Smooth muscle cell (in vitro differentiated cells): Measurements from ENCODE around the gene PKN2. TPM values are rescaled to one million over a fixed set of nuclear protein-coding genes. Genes with fewer than 3 reads are reported as not detected.
"Not testable (repeated sequence)": the region's sequence is repeated elsewhere in the genome, so short reads cannot be mapped to it uniquely, and the experiment has no call there.

Experiments
- DNase-seq: peaks from one replicate; lab custom pipeline; 2025; ENCODE audit not compliant: unreplicated experiment; lab: John Stamatoyannopoulos, UW
- H2AFZ ChIP-seq: fragments of 200-600 bp; sonication (generic); 2 replicates; pipeline ENCODE4 v1.6.0; 2016; ENCODE audit warnings: antibody characterized with exemption, low read depth, mild to moderate bottlenecking
- H3F3A ChIP-seq: fragments of 200-600 bp; sonication (generic); 2 replicates; pipeline ENCODE4 v1.6.0; 2017; ENCODE audit warnings: antibody characterized with exemption, low read depth
- H3K27ac ChIP-seq: fragments of 200-600 bp; sonication (generic); 2 replicates; pipeline ENCODE4 v1.5.1; 2016; ENCODE audit warnings: low read depth, mild to moderate bottlenecking
- H3K27me3 ChIP-seq: fragments of 200-600 bp; sonication (generic); 2 replicates; pipeline ENCODE4 v1.6.1; 2016; ENCODE audit warnings: low read depth, mild to moderate bottlenecking
- H3K36me3 ChIP-seq: fragments of 200-600 bp; sonication (generic); 2 replicates; pipeline ENCODE4 v1.5.1; 2016; ENCODE audit warnings: low read depth
- H3K4me1 ChIP-seq: fragments of 200-600 bp; sonication (generic); 2 replicates; pipeline ENCODE4 v1.5.1; 2016; ENCODE audit warnings: low read depth
- H3K4me2 ChIP-seq: fragments of 200-600 bp; sonication (generic); 2 replicates; pipeline ENCODE4 v1.6.0; 2016; ENCODE audit warnings: mild to moderate bottlenecking
- H3K4me3 ChIP-seq: fragments of 200-600 bp; sonication (generic); 2 replicates; pipeline ENCODE4 v1.5.1; 2016; ENCODE audit warnings: mild to moderate bottlenecking
- H3K79me2 ChIP-seq: fragments of 200-600 bp; sonication (generic); 2 replicates; pipeline ENCODE4 v1.6.0; 2016; ENCODE audit warnings: low read depth, mild to moderate bottlenecking
- H3K9ac ChIP-seq: fragments of 200-600 bp; sonication (generic); 2 replicates; pipeline ENCODE4 v1.6.0; 2016; ENCODE audit warnings: low read depth
- H3K9me3 ChIP-seq: fragments of 200-600 bp; sonication (generic); replicated peaks from 2 replicates; pipeline ENCODE4 v1.5.1; 2016; ENCODE audit warnings: low read depth
- H4K20me1 ChIP-seq: fragments of 200-600 bp; sonication (generic); 2 replicates; pipeline ENCODE4 v1.6.0; 2016; ENCODE audit warnings: low read depth
- CTCF ChIP-seq: fragments of 200-600 bp; sonication (generic); IDR thresholded peaks from 2 replicates; pipeline ENCODE4 v1.5.1; 2017; ENCODE audit warnings: borderline replicate concordance, mild to moderate bottlenecking, antibody characterized with exemption; ENCODE audit not compliant: insufficient read depth, poor library complexity, severe bottlenecking
- WGBS: methylation state at CpG from one replicate; pipeline ENCODE4 v1.1.7; 2016; ENCODE audit warnings: low lambda C conversion rate; 5-methylcytosine and 5-hydroxymethylcytosine counted together
- polyA plus RNA-seq: library from polyadenylated mRNA; unstranded; fragments of >200 nt; fragmentation: Nextera tagmentation; extraction: Ambion mirVana; gene quantifications from 2 replicates; pipeline ENCODE4 v1.2.1, GENCODE V29; 2016
- total RNA-seq: library from RNA; depleted of rRNA; stranded (reverse); fragments of >200 nt; gene quantifications from 2 replicates; pipeline ENCODE4 v1.2.3, GENCODE V29; 2014

PKN2 gene
- total and polyA plus RNA-seq, 2 experiments from 2014 or later, result 16.3 to 41.2 TPM

- no peaks in the 10 kb centered on the region for H3K4me1 ChIP-seq
- H3K4me2 ChIP-seq, result no peak overlapping the region
- no peak for TF ChIP-seq CTCF
- no peak overlapping the region for H3K9ac ChIP-seq
- DNase-seq, result no peak
- no peak overlapping the region for H3K27ac ChIP-seq
- H4K20me1 ChIP-seq, result no peaks in the 10 kb centered on the region
- H3K4me3 ChIP-seq, result no peak overlapping the region
- H3K36me3 ChIP-seq, result peaks cover 8% of the 10 kb centered on the region
- H3K79me2 ChIP-seq, result peaks cover 4% of the 10 kb centered on the region
- no peaks in the 10 kb centered on the region for H3K9me3 ChIP-seq
- no peaks in the 10 kb centered on the region for H3K27me3 ChIP-seq
- no peaks in the 10 kb centered on the region for H3F3A ChIP-seq
- no peak overlapping the region for H2AFZ ChIP-seq
Measured at GRCh38 chr1:88812366-88812765, 128.3 kb downstream of the PKN2 start.

GRCh38 chr1:88813471-88813870 is 129.4 kb downstream of the PKN2 start:
- H3K4me2 ChIP-seq, result no peak overlapping the region
- no peak for TF ChIP-seq CTCF
- no peak overlapping the region for H2AFZ ChIP-seq
- H4K20me1 ChIP-seq, result no peaks in the 10 kb centered on the region
- no peaks in the 10 kb centered on the region for H3K4me1 ChIP-seq
- H3F3A ChIP-seq, result no peaks in the 10 kb centered on the region
- no peaks in the 10 kb centered on the region for H3K27me3 ChIP-seq
- H3K27ac ChIP-seq, result no peak overlapping the region
- H3K9me3 ChIP-seq, result no peaks in the 10 kb centered on the region
- no peak overlapping the region for H3K4me3 ChIP-seq
- WGBS, result 97% methylated on average over 1 of the region's 1 CpG
- no peaks in the 10 kb centered on the region for H3K79me2 ChIP-seq
- peaks cover 8% of the 10 kb centered on the region for H3K36me3 ChIP-seq
- DNase-seq, result no peak
- H3K9ac ChIP-seq, result no peak overlapping the region

- WGBS, result over 99% methylated on average over 3 of the region's 3 CpGs
- not testable (repeated sequence) for H3K4me2 ChIP-seq, H3F3A ChIP-seq, H3K27ac ChIP-seq, H3K4me3 ChIP-seq, H3K9ac ChIP-seq, H3K9me3 ChIP-seq, H3K27me3 ChIP-seq, H2AFZ ChIP-seq, H3K4me1 ChIP-seq, H3K79me2 ChIP-seq, DNase-seq, H4K20me1 ChIP-seq
- peaks cover 14% of the 10 kb centered on the region for H3K36me3 ChIP-seq
Measured at GRCh38 chr1:88819642-88820041, 135.6 kb downstream of the PKN2 start.

- no peak for DNase-seq
- H2AFZ ChIP-seq, result no peak overlapping the region
- H3K9me3 ChIP-seq, result no peaks in the 10 kb centered on the region
- 94% methylated on average over 2 of the region's 2 CpGs for WGBS
- H4K20me1 ChIP-seq, result no peaks in the 10 kb centered on the region
- H3K79me2 ChIP-seq, result no peaks in the 10 kb centered on the region
- H3F3A ChIP-seq, result peaks cover under 1% of the 10 kb centered on the region
- H3K9ac ChIP-seq, result no peak overlapping the region
- H3K27me3 ChIP-seq, result no peaks in the 10 kb centered on the region
- H3K4me1 ChIP-seq, result peaks cover 6% of the 10 kb centered on the region
- H3K4me2 ChIP-seq, result no peak overlapping the region
- no peak overlapping the region for H3K27ac ChIP-seq
- TF ChIP-seq CTCF, result no peak
- no peak overlapping the region for H3K4me3 ChIP-seq
- peaks cover 17% of the 10 kb centered on the region for H3K36me3 ChIP-seq
Measured at GRCh38 chr1:88825721-88826120, 141.6 kb downstream of the PKN2 start.
